ENCODE data around the gene LSM7. TPM values are rescaled to one million over a fixed set of nuclear protein-coding genes. Genes with fewer than 3 reads are reported as not detected.

The LSM7 gene
- total RNA-seq = 119 and 122 TPM in 2 replicates

DNA sequence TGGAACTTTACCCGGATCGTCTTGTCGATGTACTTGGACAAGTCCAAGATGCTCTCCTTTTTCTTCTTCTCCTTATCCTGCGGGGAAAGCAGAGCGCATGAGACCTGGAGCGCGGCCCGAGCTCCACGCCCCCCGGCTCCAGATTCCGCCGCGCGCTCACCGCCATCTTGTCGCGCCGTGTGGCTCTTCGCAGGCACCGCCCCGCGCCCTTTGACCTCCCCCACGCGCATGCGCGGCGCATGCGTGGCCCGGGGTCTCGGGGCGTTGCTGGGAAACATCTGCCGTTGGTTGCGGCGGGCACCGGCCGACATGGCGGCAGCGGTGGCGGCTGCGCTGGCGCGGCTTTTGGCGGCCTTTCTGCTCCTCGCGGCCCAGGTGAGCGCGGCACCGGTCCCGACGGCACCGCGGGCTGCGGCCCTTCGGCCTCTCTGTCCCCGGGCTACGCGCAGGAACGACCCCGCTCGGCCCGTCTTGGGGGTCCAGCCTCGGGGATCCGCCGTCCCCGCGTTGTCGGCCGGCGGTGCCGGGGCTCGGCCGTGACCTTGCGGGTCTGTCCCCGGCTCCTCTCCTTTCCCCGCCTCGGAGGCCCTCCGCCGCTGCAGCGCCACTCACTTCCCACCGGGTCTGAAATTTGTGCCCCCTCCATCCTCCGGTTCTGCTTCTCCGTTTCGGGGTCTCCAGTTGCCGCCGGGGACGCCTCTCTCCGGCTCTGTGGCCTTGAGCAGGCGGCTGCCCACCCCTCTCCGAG is at the start of gene LSM7, which contains the start of gene SPPL2B:
LSM7 (minus strand) TSS at position 186 of the 748 bp plus-strand sequence; CDS start at position 166, 20 bp downstream.
SPPL2B (plus strand) TSS at position 284 of the 748 bp plus-strand sequence; CDS start at position 310, 26 bp downstream.
- intact Hi-C loops (cut with micrococcal nuclease) = loop anchor here (1.0 to 5.0 kb wide), 2 partner anchors 56 to 177 kb away; partner anchors contain the start of gene AP3D1

DNA sequence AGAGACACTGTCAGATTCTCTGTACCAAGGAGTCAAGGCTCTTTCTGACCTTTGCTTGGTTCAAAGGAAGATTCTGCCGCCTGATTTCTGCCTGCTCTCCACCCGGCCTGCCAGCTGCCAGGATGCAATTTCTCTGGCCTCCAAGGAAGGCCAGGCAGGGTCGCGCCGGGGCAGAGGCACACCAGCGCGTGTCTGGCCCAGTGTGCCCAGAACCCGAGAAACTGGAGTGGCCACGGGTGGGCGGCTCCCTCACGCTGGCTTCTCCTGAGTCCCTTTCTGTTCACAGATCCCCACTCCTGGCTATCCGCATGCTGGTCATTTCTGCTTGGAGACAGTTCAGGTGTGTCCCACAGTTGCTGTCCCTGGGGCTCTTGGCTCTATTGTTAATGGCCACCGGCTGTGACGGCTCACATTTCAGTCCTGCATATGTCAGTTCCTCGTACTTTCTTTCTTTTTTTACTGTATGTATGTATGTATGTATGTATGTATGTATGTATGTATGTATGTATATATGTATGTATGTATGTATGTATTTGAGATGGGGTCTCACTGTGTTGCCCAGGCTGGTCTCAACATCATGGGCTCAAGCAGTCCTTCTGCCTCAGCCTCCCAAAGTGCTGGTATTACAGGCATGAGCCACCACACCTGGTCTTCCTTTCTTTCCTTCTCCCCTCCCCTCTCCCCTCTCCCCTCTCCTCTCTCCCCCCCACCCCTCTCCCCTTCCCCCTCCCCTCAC is 48.6 kb upstream of the LSM7 start:
- intact Hi-C loops (cut with micrococcal nuclease) = no loop called here

DNA sequence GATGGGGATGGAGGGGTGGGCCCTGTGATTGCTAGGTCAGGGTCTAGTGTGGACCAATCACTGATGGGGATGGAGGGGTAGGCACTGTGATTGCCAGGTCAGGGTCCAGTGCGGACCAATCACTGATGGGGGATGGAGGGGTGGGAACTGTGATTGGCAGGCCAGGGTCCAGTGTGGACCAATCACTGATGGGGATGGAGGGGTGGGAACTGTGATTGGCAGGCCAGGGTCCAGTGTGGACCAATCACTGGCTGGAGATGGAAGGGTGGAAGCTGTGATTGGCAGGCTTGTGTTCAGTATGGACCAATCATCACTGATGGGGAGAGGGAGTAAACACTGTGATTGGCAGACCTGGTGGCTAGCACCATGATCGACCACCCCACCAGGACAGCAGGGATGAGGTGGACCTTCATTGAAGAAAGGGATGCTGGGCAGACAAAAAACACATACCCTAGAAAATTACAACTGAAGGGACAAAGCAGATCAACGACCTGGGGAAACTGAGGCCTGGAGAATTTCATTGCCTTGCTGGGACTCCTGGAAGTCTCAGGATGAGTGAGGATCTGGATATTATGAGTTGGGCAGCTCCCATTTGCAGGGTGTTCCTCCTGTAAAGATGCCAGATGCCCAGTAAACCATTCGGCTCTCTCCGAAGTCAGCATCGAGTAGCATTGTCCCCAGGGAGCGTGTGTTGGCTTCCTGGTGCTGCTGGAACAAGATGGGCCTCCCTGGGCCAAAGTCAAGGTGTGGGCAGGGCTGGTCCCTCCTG is 47.2 kb upstream of the LSM7 start:
- intact Hi-C loops (cut with micrococcal nuclease) = no loop called here

DNA sequence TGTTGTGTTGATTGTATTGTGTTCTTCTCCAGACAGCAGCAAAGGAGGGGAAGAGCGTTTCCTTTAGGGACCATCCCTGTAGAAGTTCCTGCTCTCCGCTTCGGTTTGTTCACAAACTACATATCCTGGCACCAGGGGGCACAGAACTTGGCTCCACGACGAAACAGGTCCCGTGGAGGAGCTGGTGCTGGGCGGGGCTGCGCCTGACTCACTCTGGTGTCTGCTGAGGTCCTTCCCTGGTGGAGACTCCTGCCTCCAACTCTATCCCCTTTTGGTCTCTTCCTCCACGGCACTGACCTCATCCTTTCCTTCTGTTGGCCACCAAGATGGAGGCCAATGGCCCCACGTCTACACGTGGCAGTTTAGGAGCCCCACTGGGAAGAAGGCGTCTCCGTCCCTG is 46.4 kb upstream of the LSM7 start:
- intact Hi-C loops (cut with micrococcal nuclease) = no loop called here

- intact Hi-C loops (cut with micrococcal nuclease) = no loop called here
Measured at GRCh38 chr19:2372076-2372612, 43.8 kb upstream of the LSM7 start.

- intact Hi-C loops (cut with micrococcal nuclease) = no loop called here
Measured at GRCh38 chr19:2371656-2372055, 43.3 kb upstream of the LSM7 start.

DNA sequence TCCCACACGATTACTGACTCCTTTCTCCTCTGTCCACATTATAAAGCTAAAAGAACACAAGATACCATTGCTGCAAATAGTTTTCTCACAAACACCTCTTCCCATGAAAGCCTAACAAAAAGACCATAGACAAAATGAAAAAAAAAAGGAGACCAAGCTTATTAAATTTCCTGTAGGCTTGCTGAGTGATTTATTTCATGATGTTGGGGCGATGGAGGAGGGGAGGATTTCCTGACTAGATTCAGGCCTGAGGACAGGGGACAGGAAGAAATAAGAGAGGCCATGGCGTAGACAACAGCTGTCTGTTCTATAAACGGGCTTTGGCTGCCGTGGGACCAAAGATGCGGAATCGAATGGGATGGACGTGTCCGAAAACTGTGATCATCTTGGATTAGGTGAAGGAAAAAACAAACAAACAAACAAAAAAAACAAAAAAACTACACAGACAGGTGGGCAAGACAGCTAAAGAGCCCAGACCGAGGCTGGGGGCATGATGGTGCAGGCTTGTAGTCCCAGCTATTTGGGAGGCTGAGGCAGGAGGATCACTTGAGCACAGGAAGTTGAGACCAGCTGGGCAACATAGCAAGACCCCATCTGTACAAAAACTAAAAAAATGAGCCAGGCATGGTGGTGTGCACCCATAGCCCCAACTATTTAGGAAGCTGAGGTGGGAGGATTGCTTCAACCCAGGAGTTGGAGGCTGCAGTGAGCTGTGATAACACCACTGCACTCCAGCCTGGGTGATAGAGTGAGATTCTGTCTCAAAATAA is 37.0 kb upstream of the LSM7 start:
- intact Hi-C loops (cut with micrococcal nuclease) = no loop called here

GRCh38 chr19:2363419-2363818 is 35.0 kb upstream of the LSM7 start:
- intact Hi-C loops (cut with micrococcal nuclease) = no loop called here

- intact Hi-C loops (cut with micrococcal nuclease) = no loop called here
Measured at GRCh38 chr19:2362970-2363300, 34.5 kb upstream of the LSM7 start.

DNA sequence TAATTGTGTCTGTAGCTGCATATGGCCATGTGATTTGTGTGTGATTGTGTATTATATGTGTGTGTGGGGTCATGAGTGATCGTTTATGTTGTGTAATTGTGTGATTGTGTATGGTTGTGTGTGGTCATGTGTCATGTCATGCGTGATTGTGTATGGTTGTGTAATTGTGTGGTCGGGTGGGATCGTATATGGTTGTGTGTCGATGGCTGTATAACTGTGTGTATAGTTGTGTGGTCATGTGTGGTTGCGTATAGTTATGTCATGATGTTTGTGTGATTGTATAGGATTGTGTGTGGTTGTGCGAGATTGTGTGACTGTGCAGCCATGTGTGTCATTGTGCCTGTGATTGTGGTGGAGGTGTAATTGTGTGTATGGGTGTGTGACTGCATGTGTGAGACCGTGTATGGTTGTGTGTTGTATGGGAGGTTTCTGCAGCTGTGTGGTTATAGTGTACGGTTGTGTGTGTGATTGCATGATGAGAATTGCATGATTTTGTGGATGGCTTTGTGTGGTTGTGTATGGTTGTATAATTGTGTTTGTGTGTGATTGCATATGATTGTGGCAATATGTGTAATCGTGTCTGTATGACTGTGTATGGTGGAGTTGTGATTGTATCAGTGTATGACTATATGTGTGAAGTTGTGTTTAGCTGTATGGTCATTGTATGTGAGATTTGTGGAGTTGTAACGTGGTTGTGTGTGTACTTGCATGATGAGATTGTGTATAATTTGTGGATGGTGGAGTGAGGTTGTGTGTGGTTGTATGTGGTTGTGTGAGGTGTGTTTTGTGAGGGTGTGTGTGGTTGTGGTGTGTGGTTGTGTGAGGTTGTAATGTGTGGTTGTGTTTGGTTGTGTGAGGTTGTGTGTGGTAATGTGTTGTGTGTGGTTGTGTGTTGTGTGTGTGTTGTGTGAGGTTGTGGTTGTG is 33.9 kb upstream of the LSM7 start:
- intact Hi-C loops (cut with micrococcal nuclease) = no loop called here

- intact Hi-C loops (cut with micrococcal nuclease) = no loop called here
Measured at GRCh38 chr19:2361246-2362045, 33.1 kb upstream of the LSM7 start.

DNA sequence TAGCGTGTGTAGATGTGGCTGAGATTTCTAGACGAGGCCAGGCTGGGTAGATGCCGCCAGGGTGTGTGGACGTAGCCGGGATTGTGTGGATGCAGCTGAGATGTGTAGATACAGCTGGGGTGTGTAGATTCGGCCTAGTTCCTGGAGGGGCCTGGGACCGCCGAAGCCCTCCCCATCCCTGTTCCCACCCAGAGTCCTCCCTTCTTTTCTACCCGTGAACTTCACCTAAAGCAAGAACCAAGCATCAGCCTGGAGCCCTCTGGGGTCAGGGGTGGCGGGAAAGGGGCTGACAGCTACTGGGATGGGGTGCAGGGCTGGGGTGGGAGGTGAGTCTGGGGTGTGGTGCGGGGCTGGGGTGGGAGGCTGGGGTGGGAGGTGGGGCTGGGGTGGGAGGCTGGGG is 32.4 kb upstream of the LSM7 start:
- intact Hi-C loops (cut with micrococcal nuclease) = no loop called here

GRCh38 chr19:2359992-2360685 is 31.8 kb upstream of the LSM7 start, which contains the start of gene TMPRSS9:
TMPRSS9 (plus strand) TSS chr19:2360265; CDS start chr19:2389786, 29,521 bp downstream.
- intact Hi-C loops (cut with micrococcal nuclease) = no loop called here

- intact Hi-C loops (cut with micrococcal nuclease) = no loop called here
Measured at GRCh38 chr19:2358548-2359173, 30.3 kb upstream of the LSM7 start.

- intact Hi-C loops (cut with micrococcal nuclease) = no loop called here
Measured at GRCh38 chr19:2357279-2358206, 29.2 kb upstream of the LSM7 start.

- intact Hi-C loops (cut with micrococcal nuclease) = no loop called here
Measured at GRCh38 chr19:2356036-2356646, 27.8 kb upstream of the LSM7 start.

All from T-helper 1 cell treated with Interleukin-12 subunit alpha and Interleukin-12 subunit beta and Interleukin-4 antibody, amounts not matched to agents 30 ng/mL and 1 ng/mL, for 36 hours (primary cell).